ENCODE results near the gene GAS2L2. TPM values are rescaled to one million over a fixed set of nuclear protein-coding genes. Genes with fewer than 3 reads are reported as not detected.

The GAS2L2 gene
- total and polyA plus RNA-seq, 2 of the 8 experiments (the other 6 are each of a cell fraction or from before 2014, with no cell fraction given), result 0.09 to 0.13 TPM

DNA sequence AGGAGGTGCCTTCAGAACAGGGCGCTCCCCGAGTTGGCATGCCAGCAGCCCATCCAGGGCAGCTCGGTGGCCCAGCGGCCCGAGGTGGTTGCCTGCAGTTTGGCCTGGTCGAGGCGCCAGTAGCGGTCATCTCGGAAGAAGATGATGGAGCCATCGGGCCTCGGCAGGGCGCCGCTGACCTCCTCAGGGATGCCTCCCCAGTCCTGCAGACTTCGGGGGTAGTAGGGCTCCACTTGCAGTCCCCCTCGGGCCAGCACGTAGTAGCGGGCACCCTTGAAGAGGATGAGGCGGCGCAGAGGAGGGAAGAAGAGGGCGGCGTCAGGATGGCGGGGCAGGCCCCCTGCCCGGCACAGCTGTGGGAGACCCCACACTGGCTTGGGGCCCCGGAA lies 13.4 kb upstream of the GAS2L2 start:
- Histone ChIP-seq H3K9ac (replicated peaks in 1 of 4; ENCODE audit: extremely low read depth in 1 of 4, low read depth in 3 of 4, low read length in 3 of 4) (no peak overlapping the region), H3K9me3 (ENCODE audit: insufficient read depth in 2 of 2, low read depth in 1 of 2, low read length in 1 of 2) (no peaks in the 10 kb centered on the region; a peak in 1 of 4 replicates), H2AK5ac (ENCODE audit: low read depth, low read length) (no peak overlapping the region), H4K5ac (ENCODE audit: insufficient read length, low read depth, low read length) (no peak overlapping the region), H4K20me1 (replicated peaks in 1 of 2; ENCODE audit: control insufficient read depth in 1 of 2, insufficient read depth in 2 of 2, low read length in 2 of 2) (no peaks in the 10 kb centered on the region), H3K27ac (ENCODE audit: low read depth, low read length) (no peak overlapping the region), H2BK5ac (ENCODE audit: low read depth, low read length) (no peak overlapping the region), H3K4me1 (replicated peaks in 1 of 4; ENCODE audit: control insufficient read depth in 3 of 4, insufficient read depth in 4 of 4, low read length in 3 of 4) (peaks cover 0 to 12% (median 7%) of the 10 kb centered on the region in 4 experiments; a peak in 5 of 7 replicates), H2BK12ac (ENCODE audit: low read depth, low read length) (no peak overlapping the region), H3K79me1 (ENCODE audit: low read depth, low read length) (no peaks in the 10 kb centered on the region), H3K4me3 (ENCODE audit: extremely low read depth in 1 of 4, insufficient read depth in 2 of 4, low read depth in 3 of 4, low read length in 4 of 4) (no peak overlapping the region), H3K4ac (replicated peaks; ENCODE audit: insufficient read length, low read depth, low read length) (no peak overlapping the region), H3K27me3 (replicated peaks in 1 of 4; ENCODE audit: control insufficient read depth in 3 of 4, extremely low read depth in 1 of 4, insufficient read depth in 3 of 4, low read length in 3 of 4) (peaks cover 0 to 3% (median 2%) of the 10 kb centered on the region in 4 experiments; a peak in 3 of 7 replicates), H3K18ac (ENCODE audit: extremely low read depth, low read length) (no peak overlapping the region), H2BK20ac (ENCODE audit: low read length) (no peak overlapping the region), H3K4me2 (ENCODE audit: insufficient read depth in 1 of 2, low read depth in 2 of 2, low read length in 2 of 2) (no peak overlapping the region), H4K8ac (ENCODE audit: extremely low read depth, insufficient read depth, low read length) (peak overlapping the region; percentile 53; the same call in 1 of the 2 replicates), H3K23ac (ENCODE audit: insufficient read length) (no peak overlapping the region), H2AFZ (ENCODE audit: low read length) (no peak overlapping the region), H3K79me2 (ENCODE audit: control insufficient read depth in 1 of 2, insufficient read depth in 2 of 2, low read length in 2 of 2) (no peaks in the 10 kb centered on the region), H2BK15ac (ENCODE audit: low read length) (no peak overlapping the region), H3K14ac (ENCODE audit: insufficient read length) (no peak overlapping the region), H4K91ac (replicated peaks; ENCODE audit: insufficient read length, low read length) (peak overlapping the region; percentile 82), H3K23me2 (ENCODE audit: low read depth, low read length) (no peaks in the 10 kb centered on the region), H3K36me3 (ENCODE audit: control insufficient read depth in 2 of 4, insufficient read depth in 4 of 4, low read length in 3 of 4) (no peaks in the 10 kb centered on the region), H3K56ac (replicated peaks; ENCODE audit: insufficient read length, low read depth, low read length) (no peak overlapping the region), H2BK120ac (replicated peaks; ENCODE audit: low read depth, low read length) (no peak overlapping the region)
- WGBS, 2 experiments (ENCODE audit: extremely low coverage in 1 of 2, insufficient coverage in 1 of 2, insufficient read length in 1 of 2, insufficient replicate concordance in 2 of 2, low coverage in 1 of 2, low lambda C conversion rate in 2 of 2, missing lambda C conversion rate in 1 of 2), result 97% methylated on average over 15 of the region's 24 CpGs; no CpG with 5 or more reads in 1 of the 2 experiments
- DNase-seq (ENCODE audit: low read depth in 1 of 2, low spot score in 2 of 2), result no peak
- CTCF ChIA-PET (ENCODE audit: partially characterized antibody), result interaction anchor here (0.6 to 13.0 kb wide), 7 partner anchors 15 to 105 kb away, joined by 3 to 247 read pairs (median 53); partner anchors contain the start of genes MMP28 and TAF15
- no peak for FAIRE-seq
- POLR2A ChIA-PET (ENCODE audit: partially characterized antibody), result interaction anchor here (1.0 to 1.3 kb wide), 2 partner anchors 9 to 42 kb away, joined by 3 to 7 read pairs; partner anchors contain the start of gene TAF15
- TF ChIP-seq TBP (IDR thresholded peaks at IDR 0.05; ENCODE audit: low read depth, low read length) (no peak), SUZ12 (IDR thresholded peaks at IDR 0.05; ENCODE audit: low read length) (no peak), HDAC6 (IDR thresholded peaks at IDR 0.05; ENCODE audit: low read depth, low read length) (no peak), POLR2AphosphoS5 (IDR thresholded peaks at IDR 0.05; ENCODE audit: low read depth, low read length) (no peak), TAF1 (IDR thresholded peaks at IDR 0.05; ENCODE audit: low read depth, low read length) (no peak), GTF2F1 (IDR thresholded peaks at IDR 0.05; ENCODE audit: borderline replicate concordance, low read depth, low read length) (no peak), BCL11A (IDR thresholded peaks at IDR 0.05; ENCODE audit: low read depth in 2 of 2, low read length in 2 of 2) (no peak), ATF2 (IDR thresholded peaks at IDR 0.05; ENCODE audit: low read length) (no peak), RNF2 (IDR thresholded peaks at IDR 0.05; ENCODE audit: borderline replicate concordance, low read depth, low read length, missing control alignments, poor library complexity, severe bottlenecking) (no peak), RFX5 (IDR thresholded peaks at IDR 0.05; ENCODE audit: borderline replicate concordance, low read depth, low read length) (no peak), POLR2A (IDR thresholded peaks at IDR 0.05; ENCODE audit: control extremely low read depth in 1 of 2, low read depth in 2 of 2, low read length in 2 of 2) (no peak)
- TF ChIP-seq, protein P1, sequence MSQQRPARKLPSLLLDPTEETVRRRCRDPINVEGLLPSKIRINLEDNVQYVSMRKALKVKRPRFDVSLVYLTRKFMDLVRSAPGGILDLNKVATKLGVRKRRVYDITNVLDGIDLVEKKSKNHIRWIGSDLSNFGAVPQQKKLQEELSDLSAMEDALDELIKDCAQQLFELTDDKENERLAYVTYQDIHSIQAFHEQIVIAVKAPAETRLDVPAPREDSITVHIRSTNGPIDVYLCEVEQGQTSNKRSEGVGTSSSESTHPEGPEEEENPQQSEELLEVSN (IDR thresholded peaks at IDR 0.05), result no peak
